HCT116 (cell line): ENCODE results near the gene SPAG8. TPM values are rescaled to one million over a fixed set of nuclear protein-coding genes. Genes with fewer than 3 reads are reported as not detected.

Source experiments
- ATAC-seq: fragments of 200-7000 bp; cut with Tn5 transposase; 2 replicates; pipeline ENCODE4 v1.9.1; 2020; ENCODE audit warnings: mild to moderate bottlenecking, moderate library complexity
- BruUV-seq: library from RNA; stranded (reverse); fragments of 400-500 nt; replicated peaks from 2 replicates; lab custom pipeline; 2021; lab: Mats Ljungman, UMichigan
- CTCF ChIA-PET: fragments of 300-600 bp; sonication (Branson Sonifier 250); formaldehyde crosslinking; loops from one replicate; lab custom pipeline; 2021; ENCODE audit warnings: antibody characterized with exemption; lab: Charles Lee
- POLR2A ChIA-PET: fragments of 300-600, 350-600 bp; sonication (Branson Sonifier 250); formaldehyde crosslinking; loops from one replicate; lab custom pipeline; 2021; ENCODE audit warnings: antibody characterized with exemption; lab: Charles Lee
- RAD21 ChIA-PET, 2 experiments: fragments of 300-600 bp; sonication (Branson Sonifier 250); formaldehyde crosslinking; loops; one replicate each; lab custom pipeline; 2023; ENCODE audit warnings: low total read pairs in 2 of 2; ENCODE audit not compliant: uncharacterized antibody in 2 of 2, unreplicated experiment in 2 of 2, low non-redundant PET in 1 of 2; lab: Charles Lee
- DNase-seq: peaks from one replicate; pipeline ENCODE4 v3.0.0-alpha.2; 2010; ENCODE audit warnings: low read depth, low spot score
- H2AFZ ChIP-seq: fragments of 200-600 bp; shearing (Covaris generic), sonication (generic); 2 replicates; pipeline ENCODE4 v1.6.1; 2017; ENCODE audit warnings: low read depth, mixed run types, mixed read lengths, antibody characterized with exemption, low read length; ENCODE audit not compliant: poor library complexity, severe bottlenecking
- H3K27ac ChIP-seq: 2 replicates; pipeline ENCODE4 v1.5.1; 2012; ENCODE audit warnings: low read depth, low read length
- H3K27me3 ChIP-seq: fragments of 200-600 bp; sonication (generic); 2 replicates; pipeline ENCODE4 v1.6.1; 2016; ENCODE audit warnings: mixed run types, low read length, mixed read lengths; ENCODE audit not compliant: insufficient read depth
- H3K36me3 ChIP-seq, 2 experiments: fragments of 200-500 bp in 1 of 2; fragments of 200-600 bp in 1 of 2; sonication (Bioruptor generic) in 1 of 2; sonication (generic) in 1 of 2; 2 replicates each; pipeline versions ENCODE4 v1.5.1 to v1.6.1; 2014 to 2016; ENCODE audit warnings: low read length in 2 of 2, inconsistent platforms in 1 of 2, mixed read lengths in 1 of 2, mixed run types in 1 of 2; ENCODE audit not compliant: insufficient read depth in 2 of 2, control insufficient read depth in 1 of 2
- H3K4me1 ChIP-seq, 2 experiments: fragments of 200-600 bp in 1 of 2; sonication (generic) in 1 of 2; 2 replicates each; pipeline versions ENCODE4 v1.5.1 to v1.6.1; 2012 to 2017; ENCODE audit warnings: low read length in 2 of 2, inconsistent platforms in 1 of 2, mild to moderate bottlenecking in 1 of 2, mixed read lengths in 1 of 2, mixed run types in 1 of 2, moderate library complexity in 1 of 2; ENCODE audit not compliant: insufficient read depth in 2 of 2, control insufficient read depth in 1 of 2
- H3K4me2 ChIP-seq: fragments of 200-600 bp; sonication (generic); 2 replicates; pipeline ENCODE4 v1.6.1; 2017; ENCODE audit warnings: mixed run types, low read length, mixed read lengths
- H3K4me3 ChIP-seq, 2 experiments: fragments of 200-600 bp in 1 of 2; sonication (generic) in 1 of 2; replicated peaks in 1 of 2; 2 replicates each; pipeline ENCODE4 v1.5.1; 2011 to 2016; ENCODE audit warnings: low read length in 2 of 2, control low read depth in 1 of 2, low read depth in 1 of 2, mild to moderate bottlenecking in 1 of 2, mixed read lengths in 1 of 2, mixed run types in 1 of 2
- H3K79me2 ChIP-seq: fragments of 200-600 bp; sonication (generic); 2 replicates; pipeline ENCODE4 v1.6.1; 2017; ENCODE audit warnings: mild to moderate bottlenecking, mixed run types, low read length, moderate library complexity, mixed read lengths; ENCODE audit not compliant: insufficient read depth
- H3K9ac ChIP-seq: fragments of 200-600 bp; sonication (generic); 2 replicates; pipeline ENCODE4 v1.6.1; 2016; ENCODE audit warnings: low read length, mixed read lengths
- H3K9me2 ChIP-seq: fragments of 200-600 bp; sonication (generic), shearing (Covaris generic); 2 replicates; pipeline ENCODE4 v1.6.1; 2017; ENCODE audit warnings: mixed run types, mild to moderate bottlenecking, moderate library complexity; ENCODE audit not compliant: insufficient read depth
- H3K9me3 ChIP-seq, 2 experiments: fragments of 200-500 bp in 1 of 2; fragments of 200-600 bp in 1 of 2; sonication (Bioruptor generic) in 1 of 2; sonication (generic) in 1 of 2; 2 replicates each; pipeline ENCODE4 v1.6.1; 2014 to 2017; ENCODE audit warnings: low read length in 2 of 2, mixed read lengths in 2 of 2, inconsistent platforms in 1 of 2, low read depth in 1 of 2, mild to moderate bottlenecking in 1 of 2, mixed run types in 1 of 2, moderate library complexity in 1 of 2; ENCODE audit not compliant: control insufficient read depth in 1 of 2, insufficient read depth in 1 of 2
- H4K20me1 ChIP-seq: fragments of 200-600 bp; sonication (generic), shearing (Covaris generic); 2 replicates; pipeline ENCODE4 v1.6.1; 2017; ENCODE audit warnings: mixed run types, mild to moderate bottlenecking, moderate library complexity; ENCODE audit not compliant: insufficient read depth
- CEBPB ChIP-seq: IDR thresholded peaks from 2 replicates; pipeline ENCODE4 v1.6.1; 2012; ENCODE audit warnings: low read depth
- CTCF ChIP-seq, 3 experiments: fragments of 200-600 bp in 1 of 3; sonication (generic) in 1 of 3; IDR thresholded peaks in 2 of 3; conservative IDR thresholded peaks in 1 of 3; 2 replicates each; pipeline ENCODE4 v1.5.1; 2012 to 2017; ENCODE audit warnings: low read depth in 2 of 3, low read length in 2 of 3, antibody characterized with exemption in 1 of 3, borderline replicate concordance in 1 of 3, control low read depth in 1 of 3, mild to moderate bottlenecking in 1 of 3, mixed read lengths in 1 of 3, mixed run types in 1 of 3, moderate library complexity in 1 of 3; ENCODE audit not compliant: insufficient read depth in 1 of 3
- ELF1 ChIP-seq: IDR thresholded peaks from 2 replicates; pipeline ENCODE4 v1.6.1; 2012; ENCODE audit warnings: low read depth, borderline replicate concordance
- EZH2 ChIP-seq: fragments of 200-600 bp; sonication (generic); IDR thresholded peaks from 2 replicates; pipeline ENCODE4 v1.6.1; 2017; ENCODE audit warnings: antibody characterized with exemption, mixed run types
- FOSL1 ChIP-seq: IDR thresholded peaks from 2 replicates; pipeline ENCODE4 v1.6.1; 2012; ENCODE audit warnings: low read depth
- JUND ChIP-seq: IDR thresholded peaks from 2 replicates; pipeline ENCODE4 v1.6.1; 2012
- MAX ChIP-seq: IDR thresholded peaks from 2 replicates; pipeline ENCODE4 v1.6.1; 2012
- POLR2A ChIP-seq: IDR thresholded peaks from 2 replicates; pipeline ENCODE4 v1.7.0; 2011; ENCODE audit warnings: borderline replicate concordance; ENCODE audit not compliant: insufficient read depth, insufficient read length; ENCODE audit errors: extremely low read depth
- POLR2AphosphoS5 ChIP-seq: IDR thresholded peaks from 2 replicates; pipeline ENCODE4 v1.6.1; 2011; ENCODE audit warnings: mild to moderate bottlenecking, low read depth, low read length, moderate library complexity
- RAD21 ChIP-seq: IDR thresholded peaks from 2 replicates; pipeline ENCODE4 v1.6.1; 2012; ENCODE audit warnings: low read depth, mild to moderate bottlenecking
- SIN3A ChIP-seq: IDR thresholded peaks from 2 replicates; pipeline ENCODE4 v1.6.1; 2012; ENCODE audit warnings: low read depth
- SP1 ChIP-seq: IDR thresholded peaks from 2 replicates; pipeline ENCODE4 v1.6.1; 2012; ENCODE audit warnings: low read depth
- SRF ChIP-seq: IDR thresholded peaks from 2 replicates; pipeline ENCODE4 v1.6.1; 2012; ENCODE audit warnings: low read depth
- TCF7L2 ChIP-seq: IDR thresholded peaks from 2 replicates; pipeline ENCODE4 v1.7.0; 2011; ENCODE audit warnings: borderline replicate concordance, inconsistent platforms; ENCODE audit not compliant: insufficient read depth, insufficient read length; ENCODE audit errors: extremely low read depth
- YY1 ChIP-seq: IDR thresholded peaks from 2 replicates; pipeline ENCODE4 v1.6.1; 2011; ENCODE audit warnings: low read length, low read depth, moderate library complexity, mild to moderate bottlenecking; ENCODE audit not compliant: insufficient replicate concordance; ENCODE audit errors: extremely low read depth
- ZNF274 ChIP-seq: fragments of 200-500 bp; sonication (Bioruptor generic); IDR thresholded peaks from 2 replicates; pipeline ENCODE4 v1.6.1; 2014; ENCODE audit warnings: mild to moderate bottlenecking, low read depth, low read length, inconsistent platforms
- intact Hi-C: fragments of 100-400 bp; cut with micrococcal nuclease; formaldehyde crosslinking; loops from 2 replicates; pipeline ENCODE4 v1.10.0; 2022
- total RNA-seq: library from RNA; stranded (reverse); gene quantifications from one replicate; pipeline ENCODE4 v1.2.1, GENCODE V29; 2021; ENCODE audit not compliant: unreplicated experiment

Gene SPAG8
- total RNA-seq, 1 experiment from 2014 or later: 0.39 TPM

- H3K9me3 ChIP-seq: no peaks in the 10 kb centered on the region
- POLR2A ChIA-PET: no interaction called here
- BruUV-seq: no TSS peak
- H3K9ac ChIP-seq: no peak overlapping the region
- intact Hi-C loops: no loop called here
- H3K27ac ChIP-seq: no peak overlapping the region
- no peaks in the 10 kb centered on the region for H4K20me1 ChIP-seq
- H3K4me1 ChIP-seq: peaks cover 0 to 8% of the 10 kb centered on the region in 2 experiments; a peak in 2 of 4 replicates
- H2AFZ ChIP-seq: no peak overlapping the region
- no peaks in the 10 kb centered on the region for H3K36me3 ChIP-seq
- no peak for ATAC-seq
- DNase-seq: no peak
- no peaks in the 10 kb centered on the region for H3K79me2 ChIP-seq
- CTCF ChIA-PET: no interaction called here
- no peaks in the 10 kb centered on the region for H3K27me3 ChIP-seq
- no peaks in the 10 kb centered on the region for H3K9me2 ChIP-seq
- RAD21 ChIA-PET: no interaction called here
- no peak overlapping the region for H3K4me3 ChIP-seq
- no peak for TF ChIP-seq SP1
- TF ChIP-seq CTCF (IDR thresholded peaks at IDR 0.05 in 2 of 3, conservative IDR thresholded peaks at IDR 0.05 in 1 of 3; ENCODE audit: borderline replicate concordance in 1 of 3, insufficient read depth in 1 of 3, low read depth in 2 of 3, low read length in 2 of 3): no peak
- no peak for TF ChIP-seq FOSL1
- no peak for TF ChIP-seq MAX
- TF ChIP-seq SIN3A: no peak
- TF ChIP-seq CEBPB: no peak
- no peak for TF ChIP-seq EZH2
- TF ChIP-seq, all 23 proteins: peak for 0
- H3K4me2 ChIP-seq: no peak overlapping the region
These were observed 27.9 kb upstream of the SPAG8 start for GRCh38 chr9:35839926-35840325.

- ChIA-PET CTCF (interaction anchor here (2.2 kb wide), 1 partner anchor 46 kb away, joined by 12 read pairs; no protein-coding TSS in a partner anchor), RAD21 (no interaction called here), POLR2A (no interaction called here)
- no peak overlapping the region for H2AFZ ChIP-seq
- H3K36me3 ChIP-seq: no peaks in the 10 kb centered on the region
- no peaks in the 10 kb centered on the region for H4K20me1 ChIP-seq
- no peaks in the 10 kb centered on the region for H3K9me2 ChIP-seq
- no peak overlapping the region for H3K4me2 ChIP-seq
- H3K9ac ChIP-seq: no peak overlapping the region
- DNase-seq (no peak), ATAC-seq (no peak)
- no peak overlapping the region for H3K27ac ChIP-seq
- no peaks in the 10 kb centered on the region for H3K9me3 ChIP-seq
- H3K27me3 ChIP-seq: no peaks in the 10 kb centered on the region
- peaks cover 0 to 11% of the 10 kb centered on the region in 2 experiments; a peak in 1 of 4 replicates for H3K4me1 ChIP-seq
- H3K79me2 ChIP-seq: no peaks in the 10 kb centered on the region
- intact Hi-C loops: no loop called here
- no TSS peak for BruUV-seq
- no peak overlapping the region for H3K4me3 ChIP-seq
- no peak for TF ChIP-seq TCF7L2
- TF ChIP-seq SP1: no peak
- no peak for TF ChIP-seq RAD21
- no peak for TF ChIP-seq SRF
- no peak for TF ChIP-seq POLR2AphosphoS5
- no peak for TF ChIP-seq CTCF (IDR thresholded peaks at IDR 0.05 in 2 of 3, conservative IDR thresholded peaks at IDR 0.05 in 1 of 3; ENCODE audit: borderline replicate concordance in 1 of 3, insufficient read depth in 1 of 3, low read depth in 2 of 3, low read length in 2 of 3)
- TF ChIP-seq FOSL1: no peak
- no peak for TF ChIP-seq JUND
- TF ChIP-seq ELF1: no peak
- TF ChIP-seq YY1: no peak
- no peak for TF ChIP-seq POLR2A
- TF ChIP-seq ZNF274: no peak
- TF ChIP-seq MAX: no peak
These were observed 24.5 kb upstream of the SPAG8 start for GRCh38 chr9:35836595-35836994.
